HG02938 (cell line): ENCODE results near the gene IPO11.
"Not testable (repeated sequence)": the region's sequence is repeated elsewhere in the genome, so short reads cannot be mapped to it uniquely, and the experiment has no call there.

Source experiments
- ATAC-seq: cut with Tn5 transposase; IDR thresholded peaks from one replicate; pipeline ENCODE4 v1.9.1; 2021; ENCODE audit warnings: mild to moderate bottlenecking, moderate library complexity; ENCODE audit not compliant: unreplicated experiment

IPO11 gene

DNA sequence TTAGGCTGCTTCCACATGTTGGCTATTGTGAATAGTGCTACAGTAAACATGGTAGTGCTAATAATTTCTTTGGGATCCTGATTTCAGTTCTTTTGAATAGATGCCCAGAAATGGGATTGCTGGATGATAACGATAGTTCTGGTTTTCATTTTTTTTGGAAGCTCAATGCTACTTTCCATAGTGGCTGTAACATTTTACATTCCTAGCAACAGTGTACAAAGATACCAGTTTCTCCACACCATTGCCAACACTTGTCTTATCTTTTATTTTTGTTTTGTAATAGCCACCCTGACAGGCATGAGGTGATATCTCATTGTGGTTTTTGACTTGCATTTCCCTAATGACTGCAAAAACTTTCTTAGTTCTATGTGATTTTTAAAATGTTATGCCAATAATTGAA, 97.2 kb downstream of the IPO11 start:
- ATAC-seq = no peak

DNA sequence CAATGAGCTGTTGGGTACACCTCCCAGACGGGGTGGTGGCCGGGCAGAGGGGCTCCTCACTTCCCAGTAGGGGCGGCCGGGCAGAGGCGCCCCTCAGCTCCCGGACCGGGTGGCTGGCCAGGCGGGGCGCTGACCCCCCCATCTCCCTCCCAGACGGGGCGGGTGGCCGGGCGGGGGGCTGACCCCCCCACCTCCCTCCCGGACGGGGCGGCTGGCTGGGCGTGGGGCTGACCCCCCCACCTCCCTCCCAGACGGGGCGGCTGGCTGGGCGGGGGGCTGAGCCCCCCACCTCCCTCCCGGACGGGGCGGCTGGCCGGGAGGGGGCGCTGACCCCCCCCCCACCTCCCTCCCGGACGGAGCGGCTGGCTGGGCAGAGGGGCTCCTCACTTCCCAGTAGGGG, 100.5 kb downstream of the IPO11 start:
- ATAC-seq = not testable (repeated sequence)

GRCh38 chr5:62514510-62515119, 102.1 kb downstream of the IPO11 start:
- ATAC-seq = no peak

GRCh38 chr5:62520812-62521211, 108.2 kb downstream of the IPO11 start:
- not testable (repeated sequence) for ATAC-seq

GRCh38 chr5:62521319-62521718, 108.8 kb downstream of the IPO11 start:
- ATAC-seq = no peak

DNA sequence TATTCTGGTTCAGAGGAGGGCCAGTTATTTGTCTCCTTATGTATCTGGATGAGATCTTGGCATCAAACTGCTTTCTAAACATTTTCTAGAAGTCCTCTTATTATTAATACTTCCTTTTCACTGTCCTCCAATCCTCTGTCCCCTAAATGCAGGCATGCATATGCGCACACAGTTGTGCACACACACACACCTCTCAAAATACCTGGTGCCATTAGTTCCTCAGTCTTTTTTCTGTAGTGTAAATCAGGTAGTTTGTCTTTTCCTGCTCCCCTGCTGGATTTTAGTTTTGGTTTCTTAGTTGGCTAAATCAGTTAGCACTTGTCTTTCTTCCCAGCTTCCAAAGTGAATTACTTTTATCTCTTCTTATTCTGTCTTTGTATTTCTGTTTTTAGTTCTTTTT, 110.2 kb downstream of the IPO11 start:
- no peak for ATAC-seq

DNA sequence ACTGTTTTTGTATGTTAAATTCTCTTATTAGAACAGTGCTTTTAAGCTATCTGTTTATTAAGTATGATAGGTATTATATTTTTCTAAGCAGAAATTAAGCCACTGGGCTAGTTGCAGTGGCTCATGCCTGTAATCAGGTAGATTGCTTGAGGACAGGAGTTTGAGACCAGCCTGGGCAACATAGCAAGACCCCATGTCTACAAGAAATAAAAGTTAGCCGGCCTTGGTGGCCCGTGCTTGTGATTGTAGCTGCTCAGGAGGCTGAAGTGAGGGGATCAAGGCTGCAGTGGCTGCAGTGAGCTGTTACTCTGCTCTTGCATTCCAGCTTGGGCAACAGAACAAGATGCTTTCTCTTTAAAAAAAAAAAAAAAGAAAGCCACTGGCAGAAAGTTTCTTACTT, 121.0 kb downstream of the IPO11 start:
- ATAC-seq = no peak

- no peak for ATAC-seq
These were observed 122.1 kb downstream of the IPO11 start for GRCh38 chr5:62534461-62535236.

DNA sequence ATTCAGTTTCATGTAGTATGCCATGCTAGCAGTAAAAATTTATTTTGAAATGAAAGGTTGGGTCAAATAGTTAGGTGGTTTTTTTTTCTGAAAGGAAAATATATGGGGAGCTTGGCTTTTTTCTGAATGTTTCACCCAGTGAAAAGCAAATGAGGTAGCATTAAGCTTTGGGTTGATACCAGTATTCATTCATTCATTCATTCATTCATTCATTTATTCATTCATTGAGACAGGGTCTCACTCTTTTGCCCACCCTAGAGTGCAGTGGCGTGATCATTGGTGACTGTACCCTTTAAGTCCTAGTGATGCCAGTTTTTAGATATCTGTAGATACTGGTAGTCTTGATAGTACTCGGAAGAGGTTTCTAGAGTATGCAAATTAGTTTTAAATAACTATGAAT, 123.7 kb downstream of the IPO11 start:
- no peak for ATAC-seq

DNA sequence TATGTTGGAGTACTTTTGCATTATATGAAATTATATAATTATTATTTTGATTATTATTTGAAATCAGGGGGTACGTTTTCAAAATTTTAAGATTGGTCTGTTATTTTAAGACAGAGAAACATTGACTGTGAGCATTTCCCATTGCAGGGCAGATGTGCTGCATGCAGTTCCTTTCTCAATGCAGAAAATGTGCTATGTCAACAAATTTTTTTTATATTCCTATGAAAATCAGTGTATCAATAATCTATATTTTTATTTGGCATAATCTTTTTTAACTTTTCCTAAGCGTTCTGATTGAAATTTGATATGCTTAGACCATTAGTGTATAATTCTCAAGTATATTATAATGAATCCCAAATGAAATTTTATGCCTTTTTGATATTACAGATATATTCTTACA, 124.2 kb downstream of the IPO11 start:
- ATAC-seq = no peak

DNA sequence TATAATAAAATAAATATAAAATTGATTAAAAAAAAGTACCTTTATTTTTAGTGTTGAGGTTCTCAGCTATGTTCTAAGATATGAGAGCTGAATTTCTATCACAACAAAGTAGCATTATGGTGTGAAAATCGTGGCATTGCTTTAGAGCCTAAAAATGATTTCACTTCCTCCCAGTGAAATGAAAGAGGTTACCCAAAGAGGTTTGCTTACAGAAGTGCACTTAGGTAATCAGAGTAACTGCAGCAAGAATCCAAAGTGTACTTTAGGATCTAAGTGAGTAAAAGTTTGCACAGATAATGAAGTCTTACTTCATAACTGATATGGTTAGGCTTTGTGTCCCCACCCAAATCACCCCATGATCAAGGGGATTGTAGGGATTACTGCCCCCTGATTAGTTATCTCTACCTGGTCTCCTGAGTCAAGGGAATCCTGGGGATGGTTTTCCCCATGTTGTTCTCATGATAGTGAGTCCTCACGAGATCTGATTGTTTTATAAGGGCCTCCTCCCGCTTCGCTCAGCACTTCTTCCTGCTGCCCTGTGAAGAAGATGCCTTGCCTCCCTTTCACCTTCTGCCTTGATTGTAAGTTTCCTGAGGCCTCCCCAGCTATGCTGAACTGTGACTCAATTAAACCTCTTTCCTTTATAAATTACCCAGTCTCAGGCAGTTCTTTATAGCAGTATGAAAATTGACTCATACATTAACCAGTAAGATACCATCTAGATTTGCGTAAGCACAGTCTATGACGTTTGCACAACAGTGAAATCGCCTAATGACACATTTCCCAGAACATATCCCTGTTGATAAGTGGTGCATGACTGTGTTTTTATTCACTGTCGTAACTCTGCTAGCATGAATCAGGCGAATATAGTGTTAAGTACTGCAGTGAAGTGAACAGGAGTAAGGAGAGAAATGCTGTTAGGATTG, 125.7 kb downstream of the IPO11 start:
- peak; percentile 58 for ATAC-seq

GRCh38 chr5:62542720-62543119, 130.2 kb downstream of the IPO11 start:
- no peak for ATAC-seq

DNA sequence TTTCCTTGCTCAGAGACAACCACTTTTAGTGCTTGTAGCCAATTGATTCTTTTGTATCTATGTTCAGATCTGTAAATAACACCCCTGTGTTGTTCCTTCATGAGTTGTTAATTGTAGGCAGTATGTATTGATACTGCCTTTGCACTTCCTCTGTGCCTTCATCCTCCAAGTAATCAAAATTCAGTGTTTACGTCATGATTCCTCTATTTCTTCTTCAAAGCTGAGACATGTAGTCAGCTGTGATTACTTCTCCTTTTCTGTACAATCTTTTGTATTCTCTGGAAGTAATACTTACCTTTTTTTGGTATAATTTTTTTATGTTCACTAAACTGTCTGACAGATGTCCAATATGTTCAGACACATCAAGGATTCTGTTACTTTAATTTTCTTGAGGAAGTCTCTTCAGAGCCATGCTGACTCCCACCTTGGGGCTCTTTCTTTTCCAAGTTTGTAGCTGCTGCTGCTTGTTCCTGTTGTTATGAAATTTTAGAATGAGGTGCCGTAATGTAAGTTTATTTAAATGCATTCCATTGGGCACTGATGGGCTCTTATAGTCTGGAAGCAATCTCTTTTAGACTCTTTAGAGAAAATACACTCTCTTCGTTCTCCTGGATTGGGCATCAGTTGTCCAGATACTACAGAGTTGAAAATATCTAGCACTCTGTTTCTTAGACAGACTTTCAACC, 135.5 kb downstream of the IPO11 start:
- ATAC-seq = no peak

GRCh38 chr5:62550103-62550502, 137.5 kb downstream of the IPO11 start:
- no peak for ATAC-seq

- no peak for ATAC-seq
These were observed 143.4 kb downstream of the IPO11 start for GRCh38 chr5:62555930-62556329.

GRCh38 chr5:62558941-62559340, 146.4 kb downstream of the IPO11 start:
- ATAC-seq = no peak

- ATAC-seq = no peak
These were observed 148.2 kb downstream of the IPO11 start for GRCh38 chr5:62560786-62561185.

DNA sequence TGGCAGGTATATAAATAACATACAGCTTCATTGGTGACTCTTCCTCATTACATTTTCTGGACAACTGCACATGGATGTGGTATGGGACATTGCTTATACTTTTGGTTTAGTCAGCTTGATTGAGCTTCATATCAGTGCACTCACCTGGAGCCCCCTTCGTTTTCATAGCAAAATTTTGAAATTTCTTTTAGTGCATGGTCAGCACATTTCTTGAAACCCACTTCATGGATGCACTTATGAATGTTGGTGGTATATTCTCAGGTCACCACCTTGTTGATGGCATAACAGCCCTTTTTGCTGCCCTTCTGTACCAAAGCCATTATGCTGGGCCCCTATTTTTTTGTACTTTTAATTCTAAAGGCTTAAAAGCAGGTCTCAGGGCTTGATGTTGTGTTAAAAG, 149.3 kb downstream of the IPO11 start:
- ATAC-seq = no peak

DNA sequence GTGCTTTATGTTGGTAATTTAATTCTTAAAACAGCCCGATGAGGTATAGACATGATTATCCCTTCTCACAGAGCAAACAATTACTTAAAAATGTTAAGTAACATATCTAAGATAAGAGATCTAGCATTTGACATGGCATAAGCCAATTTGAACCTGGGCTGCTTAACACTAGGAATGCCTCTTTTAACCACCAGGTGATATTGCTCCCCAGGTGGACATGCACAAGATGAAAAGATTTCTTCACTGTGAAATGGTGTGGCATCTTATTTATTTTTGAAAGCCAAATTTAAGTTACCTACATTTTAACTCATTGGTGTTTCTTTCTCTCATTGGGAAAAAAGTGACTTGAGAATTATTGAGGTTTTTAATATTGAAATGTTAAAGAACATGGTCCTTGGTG, 150.3 kb downstream of the IPO11 start:
- no peak for ATAC-seq

GRCh38 chr5:62564101-62564500, 151.5 kb downstream of the IPO11 start:
- no peak for ATAC-seq

DNA sequence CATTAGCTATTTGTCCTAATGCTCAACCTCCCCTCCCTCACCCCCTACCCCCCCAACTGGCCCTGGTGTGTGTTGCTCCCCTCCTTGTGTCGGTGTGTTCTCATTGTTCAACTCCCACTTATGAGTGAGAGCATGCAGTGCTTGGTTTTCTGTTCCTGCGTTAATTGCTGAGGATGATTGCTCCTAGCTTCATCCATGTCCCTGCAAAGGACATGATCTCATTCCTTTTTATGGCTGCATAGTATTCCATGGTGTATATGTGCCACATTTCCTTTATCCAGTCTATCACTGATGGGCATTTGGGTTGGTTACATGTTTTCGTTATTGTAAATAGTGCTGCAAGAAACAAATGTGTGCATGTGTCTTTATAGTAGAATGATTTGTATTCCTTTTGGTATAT, 153.2 kb downstream of the IPO11 start:
- not testable (repeated sequence) for ATAC-seq
